ENCODE measurements around the gene C16orf87.

DNA sequence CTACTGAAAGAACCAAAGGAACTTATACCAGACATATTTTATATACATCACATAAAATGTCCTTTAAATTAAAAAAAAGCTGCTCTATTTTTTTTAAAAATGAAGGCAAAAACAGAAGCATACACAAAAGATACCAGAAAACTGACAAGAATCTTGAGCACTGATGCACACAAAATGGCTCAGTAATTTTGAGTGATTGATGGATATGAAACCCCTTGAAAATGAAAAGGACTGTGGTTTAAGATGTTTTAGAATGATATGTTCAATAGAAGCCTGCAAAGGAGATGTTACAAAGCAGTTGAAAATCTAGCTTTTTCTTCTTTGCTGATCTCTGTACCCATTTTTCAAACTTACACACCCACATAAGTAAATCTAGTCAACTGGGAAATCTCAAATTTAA, 2.7 kb downstream of the C16orf87 start:
- TF ChIP-seq, protein P1, sequence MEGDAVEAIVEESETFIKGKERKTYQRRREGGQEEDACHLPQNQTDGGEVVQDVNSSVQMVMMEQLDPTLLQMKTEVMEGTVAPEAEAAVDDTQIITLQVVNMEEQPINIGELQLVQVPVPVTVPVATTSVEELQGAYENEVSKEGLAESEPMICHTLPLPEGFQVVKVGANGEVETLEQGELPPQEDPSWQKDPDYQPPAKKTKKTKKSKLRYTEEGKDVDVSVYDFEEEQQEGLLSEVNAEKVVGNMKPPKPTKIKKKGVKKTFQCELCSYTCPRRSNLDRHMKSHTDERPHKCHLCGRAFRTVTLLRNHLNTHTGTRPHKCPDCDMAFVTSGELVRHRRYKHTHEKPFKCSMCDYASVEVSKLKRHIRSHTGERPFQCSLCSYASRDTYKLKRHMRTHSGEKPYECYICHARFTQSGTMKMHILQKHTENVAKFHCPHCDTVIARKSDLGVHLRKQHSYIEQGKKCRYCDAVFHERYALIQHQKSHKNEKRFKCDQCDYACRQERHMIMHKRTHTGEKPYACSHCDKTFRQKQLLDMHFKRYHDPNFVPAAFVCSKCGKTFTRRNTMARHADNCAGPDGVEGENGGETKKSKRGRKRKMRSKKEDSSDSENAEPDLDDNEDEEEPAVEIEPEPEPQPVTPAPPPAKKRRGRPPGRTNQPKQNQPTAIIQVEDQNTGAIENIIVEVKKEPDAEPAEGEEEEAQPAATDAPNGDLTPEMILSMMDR (optimal IDR thresholded peaks at IDR 0.05 in 1 of 3, IDR thresholded peaks at IDR 0.05 in 1 of 3, conservative IDR thresholded peaks at IDR 0.05 in 1 of 3; ENCODE audit: extremely low read depth in 1 of 3, insufficient read depth in 2 of 3, low read length in 3 of 3) = no peak
- TF ChIP-seq EZH2 (IDR thresholded peaks at IDR 0.05; ENCODE audit: low read length) = no peak
